GM18867 (cell line): ENCODE measurements around the gene CIBAR2.
"Not testable (repeated sequence)": the region's sequence is repeated elsewhere in the genome, so short reads cannot be mapped to it uniquely, and the experiment has no call there.

Experiments used
- ATAC-seq: cut with Tn5 transposase; IDR thresholded peaks from one replicate; pipeline ENCODE4 v1.9.1; 2021; ENCODE audit warnings: mild to moderate bottlenecking, moderate library complexity; ENCODE audit not compliant: unreplicated experiment

The CIBAR2 gene

GRCh38 chr16:85064186-85064585 is 48.1 kb downstream of the CIBAR2 start:
- no peak for ATAC-seq

GRCh38 chr16:85062845-85063244 is 49.4 kb downstream of the CIBAR2 start:
- no peak for ATAC-seq

GRCh38 chr16:85062323-85062722 is 49.9 kb downstream of the CIBAR2 start:
- ATAC-seq: no peak

GRCh38 chr16:85061566-85061965 is 50.7 kb downstream of the CIBAR2 start:
- ATAC-seq: no peak

GRCh38 chr16:85058909-85059308 is 53.4 kb downstream of the CIBAR2 start:
- no peak for ATAC-seq

GRCh38 chr16:85057948-85058347 is 54.3 kb downstream of the CIBAR2 start:
- ATAC-seq: peak; percentile 38

GRCh38 chr16:85057212-85057889 is 54.9 kb downstream of the CIBAR2 start:
- no peak for ATAC-seq

- no peak for ATAC-seq
Measured at GRCh38 chr16:85056211-85056748, 56.0 kb downstream of the CIBAR2 start.

GRCh38 chr16:85055493-85056210 is 56.6 kb downstream of the CIBAR2 start:
- ATAC-seq: peak; percentile 84

- ATAC-seq: no peak
Measured at GRCh38 chr16:85054948-85055492, 57.3 kb downstream of the CIBAR2 start.

GRCh38 chr16:85054321-85054720 is 58.0 kb downstream of the CIBAR2 start:
- not testable (repeated sequence) for ATAC-seq

- no peak for ATAC-seq
Measured at GRCh38 chr16:85052536-85052935, 59.7 kb downstream of the CIBAR2 start.

GRCh38 chr16:85051683-85052082 is 60.6 kb downstream of the CIBAR2 start:
- ATAC-seq: no peak

- ATAC-seq: no peak
Measured at GRCh38 chr16:85051067-85051581, 61.1 kb downstream of the CIBAR2 start.

GRCh38 chr16:85049706-85050305 is 62.5 kb downstream of the CIBAR2 start:
- ATAC-seq: no peak

- ATAC-seq: no peak
Measured at GRCh38 chr16:85048921-85049562, 63.2 kb downstream of the CIBAR2 start.
